HCT116 (cell line): Measurements from ENCODE around the gene SMTN. TPM values are rescaled to one million over a fixed set of nuclear protein-coding genes. Genes with fewer than 3 reads are reported as not detected.

Experiments used
- ATAC-seq: fragments of 200-7000 bp; cut with Tn5 transposase; 2 replicates; pipeline ENCODE4 v1.9.1; 2020; ENCODE audit warnings: mild to moderate bottlenecking, moderate library complexity
- BruUV-seq: library from RNA; stranded (reverse); fragments of 400-500 nt; replicated peaks from 2 replicates; lab custom pipeline; 2021; lab: Mats Ljungman, UMichigan
- CTCF ChIA-PET: fragments of 300-600 bp; sonication (Branson Sonifier 250); formaldehyde crosslinking; loops from one replicate; lab custom pipeline; 2021; ENCODE audit warnings: antibody characterized with exemption; lab: Charles Lee
- POLR2A ChIA-PET: fragments of 300-600, 350-600 bp; sonication (Branson Sonifier 250); formaldehyde crosslinking; loops from one replicate; lab custom pipeline; 2021; ENCODE audit warnings: antibody characterized with exemption; lab: Charles Lee
- RAD21 ChIA-PET, 2 experiments: fragments of 300-600 bp; sonication (Branson Sonifier 250); formaldehyde crosslinking; loops; one replicate each; lab custom pipeline; 2023; ENCODE audit warnings: low total read pairs in 2 of 2; ENCODE audit not compliant: uncharacterized antibody in 2 of 2, unreplicated experiment in 2 of 2, low non-redundant PET in 1 of 2; lab: Charles Lee
- DNase-seq: peaks from one replicate; pipeline ENCODE4 v3.0.0-alpha.2; 2010; ENCODE audit warnings: low read depth, low spot score
- H2AFZ ChIP-seq: fragments of 200-600 bp; shearing (Covaris generic), sonication (generic); 2 replicates; pipeline ENCODE4 v1.6.1; 2017; ENCODE audit warnings: low read depth, mixed run types, mixed read lengths, antibody characterized with exemption, low read length; ENCODE audit not compliant: poor library complexity, severe bottlenecking
- H3K27ac ChIP-seq: 2 replicates; pipeline ENCODE4 v1.5.1; 2012; ENCODE audit warnings: low read depth, low read length
- H3K27me3 ChIP-seq: fragments of 200-600 bp; sonication (generic); 2 replicates; pipeline ENCODE4 v1.6.1; 2016; ENCODE audit warnings: mixed run types, low read length, mixed read lengths; ENCODE audit not compliant: insufficient read depth
- H3K36me3 ChIP-seq, 2 experiments: fragments of 200-500 bp in 1 of 2; fragments of 200-600 bp in 1 of 2; sonication (Bioruptor generic) in 1 of 2; sonication (generic) in 1 of 2; 2 replicates each; pipeline versions ENCODE4 v1.5.1 to v1.6.1; 2014 to 2016; ENCODE audit warnings: low read length in 2 of 2, inconsistent platforms in 1 of 2, mixed read lengths in 1 of 2, mixed run types in 1 of 2; ENCODE audit not compliant: insufficient read depth in 2 of 2, control insufficient read depth in 1 of 2
- H3K4me1 ChIP-seq, 2 experiments: fragments of 200-600 bp in 1 of 2; sonication (generic) in 1 of 2; 2 replicates each; pipeline versions ENCODE4 v1.5.1 to v1.6.1; 2012 to 2017; ENCODE audit warnings: low read length in 2 of 2, inconsistent platforms in 1 of 2, mild to moderate bottlenecking in 1 of 2, mixed read lengths in 1 of 2, mixed run types in 1 of 2, moderate library complexity in 1 of 2; ENCODE audit not compliant: insufficient read depth in 2 of 2, control insufficient read depth in 1 of 2
- H3K4me2 ChIP-seq: fragments of 200-600 bp; sonication (generic); 2 replicates; pipeline ENCODE4 v1.6.1; 2017; ENCODE audit warnings: mixed run types, low read length, mixed read lengths
- H3K4me3 ChIP-seq, 2 experiments: fragments of 200-600 bp in 1 of 2; sonication (generic) in 1 of 2; replicated peaks in 1 of 2; 2 replicates each; pipeline ENCODE4 v1.5.1; 2011 to 2016; ENCODE audit warnings: low read length in 2 of 2, control low read depth in 1 of 2, low read depth in 1 of 2, mild to moderate bottlenecking in 1 of 2, mixed read lengths in 1 of 2, mixed run types in 1 of 2
- H3K79me2 ChIP-seq: fragments of 200-600 bp; sonication (generic); 2 replicates; pipeline ENCODE4 v1.6.1; 2017; ENCODE audit warnings: mild to moderate bottlenecking, mixed run types, low read length, moderate library complexity, mixed read lengths; ENCODE audit not compliant: insufficient read depth
- H3K9ac ChIP-seq: fragments of 200-600 bp; sonication (generic); 2 replicates; pipeline ENCODE4 v1.6.1; 2016; ENCODE audit warnings: low read length, mixed read lengths
- H3K9me2 ChIP-seq: fragments of 200-600 bp; sonication (generic), shearing (Covaris generic); 2 replicates; pipeline ENCODE4 v1.6.1; 2017; ENCODE audit warnings: mixed run types, mild to moderate bottlenecking, moderate library complexity; ENCODE audit not compliant: insufficient read depth
- H3K9me3 ChIP-seq, 2 experiments: fragments of 200-500 bp in 1 of 2; fragments of 200-600 bp in 1 of 2; sonication (Bioruptor generic) in 1 of 2; sonication (generic) in 1 of 2; 2 replicates each; pipeline ENCODE4 v1.6.1; 2014 to 2017; ENCODE audit warnings: low read length in 2 of 2, mixed read lengths in 2 of 2, inconsistent platforms in 1 of 2, low read depth in 1 of 2, mild to moderate bottlenecking in 1 of 2, mixed run types in 1 of 2, moderate library complexity in 1 of 2; ENCODE audit not compliant: control insufficient read depth in 1 of 2, insufficient read depth in 1 of 2
- H4K20me1 ChIP-seq: fragments of 200-600 bp; sonication (generic), shearing (Covaris generic); 2 replicates; pipeline ENCODE4 v1.6.1; 2017; ENCODE audit warnings: mixed run types, mild to moderate bottlenecking, moderate library complexity; ENCODE audit not compliant: insufficient read depth
- CBX3 ChIP-seq: IDR thresholded peaks from 2 replicates; pipeline ENCODE4 v1.6.1; 2012; ENCODE audit warnings: low read depth
- CEBPB ChIP-seq: IDR thresholded peaks from 2 replicates; pipeline ENCODE4 v1.6.1; 2012; ENCODE audit warnings: low read depth
- CTCF ChIP-seq, 3 experiments: fragments of 200-600 bp in 1 of 3; sonication (generic) in 1 of 3; IDR thresholded peaks in 2 of 3; conservative IDR thresholded peaks in 1 of 3; 2 replicates each; pipeline ENCODE4 v1.5.1; 2012 to 2017; ENCODE audit warnings: low read depth in 2 of 3, low read length in 2 of 3, antibody characterized with exemption in 1 of 3, borderline replicate concordance in 1 of 3, control low read depth in 1 of 3, mild to moderate bottlenecking in 1 of 3, mixed read lengths in 1 of 3, mixed run types in 1 of 3, moderate library complexity in 1 of 3; ENCODE audit not compliant: insufficient read depth in 1 of 3
- EGR1 ChIP-seq: IDR thresholded peaks from 2 replicates; pipeline ENCODE4 v1.6.1; 2012; ENCODE audit warnings: low read depth
- EZH2 ChIP-seq: fragments of 200-600 bp; sonication (generic); IDR thresholded peaks from 2 replicates; pipeline ENCODE4 v1.6.1; 2017; ENCODE audit warnings: antibody characterized with exemption, mixed run types
- EZH2phosphoT487 ChIP-seq: fragments of 200-600 bp; IDR thresholded peaks from 2 replicates; pipeline ENCODE4 v1.6.1; 2018; ENCODE audit warnings: antibody characterized with exemption, borderline replicate concordance
- JUND ChIP-seq: IDR thresholded peaks from 2 replicates; pipeline ENCODE4 v1.6.1; 2012
- POLR2A ChIP-seq: IDR thresholded peaks from 2 replicates; pipeline ENCODE4 v1.7.0; 2011; ENCODE audit warnings: borderline replicate concordance; ENCODE audit not compliant: insufficient read depth, insufficient read length; ENCODE audit errors: extremely low read depth
- POLR2AphosphoS5 ChIP-seq: IDR thresholded peaks from 2 replicates; pipeline ENCODE4 v1.6.1; 2011; ENCODE audit warnings: mild to moderate bottlenecking, low read depth, low read length, moderate library complexity
- RAD21 ChIP-seq: IDR thresholded peaks from 2 replicates; pipeline ENCODE4 v1.6.1; 2012; ENCODE audit warnings: low read depth, mild to moderate bottlenecking
- REST ChIP-seq: IDR thresholded peaks from 2 replicates; pipeline ENCODE4 v1.6.1; 2012; ENCODE audit warnings: low read depth
- SP1 ChIP-seq: IDR thresholded peaks from 2 replicates; pipeline ENCODE4 v1.6.1; 2012; ENCODE audit warnings: low read depth
- SRF ChIP-seq: IDR thresholded peaks from 2 replicates; pipeline ENCODE4 v1.6.1; 2012; ENCODE audit warnings: low read depth
- TCF7L2 ChIP-seq: IDR thresholded peaks from 2 replicates; pipeline ENCODE4 v1.7.0; 2011; ENCODE audit warnings: borderline replicate concordance, inconsistent platforms; ENCODE audit not compliant: insufficient read depth, insufficient read length; ENCODE audit errors: extremely low read depth
- ZBTB33 ChIP-seq: IDR thresholded peaks from 2 replicates; pipeline ENCODE4 v1.6.1; 2011; ENCODE audit warnings: mild to moderate bottlenecking, low read length, moderate library complexity; ENCODE audit not compliant: insufficient replicate concordance; ENCODE audit errors: extremely low read depth
- ZNF274 ChIP-seq: fragments of 200-500 bp; sonication (Bioruptor generic); IDR thresholded peaks from 2 replicates; pipeline ENCODE4 v1.6.1; 2014; ENCODE audit warnings: mild to moderate bottlenecking, low read depth, low read length, inconsistent platforms
- intact Hi-C: fragments of 100-400 bp; cut with micrococcal nuclease; formaldehyde crosslinking; loops from 2 replicates; pipeline ENCODE4 v1.10.0; 2022
- total RNA-seq: library from RNA; stranded (reverse); gene quantifications from one replicate; pipeline ENCODE4 v1.2.1, GENCODE V29; 2021; ENCODE audit not compliant: unreplicated experiment

Gene SMTN
- total RNA-seq, 1 experiment from 2014 or later, result 148 TPM

- DNase-seq, result no peak
- H3K9me3 ChIP-seq, result no peaks in the 10 kb centered on the region
These were observed 45.7 kb downstream of the SMTN start for GRCh38 chr22:31126869-31127175.

More at GRCh38 chr22:31126869-31127175, 45.7 kb downstream of the SMTN start:
- Histone ChIP-seq H3K4me1 (peaks cover 12 to 25% of the 10 kb centered on the region in 2 experiments), H3K4me2 (no peak overlapping the region), H3K79me2 (no peaks in the 10 kb centered on the region), H3K9ac (no peak overlapping the region), H3K4me3 (no peak overlapping the region), H2AFZ (no peak overlapping the region), H3K27ac (no peak overlapping the region), H4K20me1 (no peaks in the 10 kb centered on the region), H3K36me3 (no peaks in the 10 kb centered on the region), H3K9me2 (no peaks in the 10 kb centered on the region), H3K27me3 (no peaks in the 10 kb centered on the region)
- no TSS peak for BruUV-seq
- POLR2A ChIA-PET, result no interaction called here
- TF ChIP-seq ZBTB33, result no peak
- no peak for TF ChIP-seq JUND
- no peak for TF ChIP-seq ZNF274
- no peak for TF ChIP-seq POLR2AphosphoS5
- no peak for TF ChIP-seq CTCF (IDR thresholded peaks at IDR 0.05 in 2 of 3, conservative IDR thresholded peaks at IDR 0.05 in 1 of 3; ENCODE audit: borderline replicate concordance in 1 of 3, insufficient read depth in 1 of 3, low read depth in 2 of 3, low read length in 2 of 3)
- TF ChIP-seq REST, result no peak
- no peak for TF ChIP-seq EZH2phosphoT487
- TF ChIP-seq EGR1, result no peak
- no peak for TF ChIP-seq EZH2
- no peak for TF ChIP-seq CEBPB
- no peak for TF ChIP-seq CBX3
- TF ChIP-seq POLR2A, result no peak
- no peak for TF ChIP-seq SRF
- TF ChIP-seq RAD21, result no peak
- TF ChIP-seq SP1, result no peak
- TF ChIP-seq TCF7L2, result no peak
- ATAC-seq, result no peak
- intact Hi-C loops, result no loop called here
- CTCF ChIA-PET, result no interaction called here
- RAD21 ChIA-PET, result no interaction called here
